Stimulated activated CD4-positive, alpha-beta T cell treated with anti-CD3 and anti-CD28 coated beads, TNF-alpha, amount 100 ng/mL, for 24 hours (primary cell): ENCODE results near the gene ATG2B.
A peak's percentile ranks its signal among the peaks of the same experiment; 100 is the strongest.

Source experiments
- DNase-seq, 3 experiments: peaks; one replicate each; pipeline ENCODE4 v3.0.0-alpha.2; 2020; ENCODE audit warnings: low read depth in 3 of 3

ATG2B gene, protein sequence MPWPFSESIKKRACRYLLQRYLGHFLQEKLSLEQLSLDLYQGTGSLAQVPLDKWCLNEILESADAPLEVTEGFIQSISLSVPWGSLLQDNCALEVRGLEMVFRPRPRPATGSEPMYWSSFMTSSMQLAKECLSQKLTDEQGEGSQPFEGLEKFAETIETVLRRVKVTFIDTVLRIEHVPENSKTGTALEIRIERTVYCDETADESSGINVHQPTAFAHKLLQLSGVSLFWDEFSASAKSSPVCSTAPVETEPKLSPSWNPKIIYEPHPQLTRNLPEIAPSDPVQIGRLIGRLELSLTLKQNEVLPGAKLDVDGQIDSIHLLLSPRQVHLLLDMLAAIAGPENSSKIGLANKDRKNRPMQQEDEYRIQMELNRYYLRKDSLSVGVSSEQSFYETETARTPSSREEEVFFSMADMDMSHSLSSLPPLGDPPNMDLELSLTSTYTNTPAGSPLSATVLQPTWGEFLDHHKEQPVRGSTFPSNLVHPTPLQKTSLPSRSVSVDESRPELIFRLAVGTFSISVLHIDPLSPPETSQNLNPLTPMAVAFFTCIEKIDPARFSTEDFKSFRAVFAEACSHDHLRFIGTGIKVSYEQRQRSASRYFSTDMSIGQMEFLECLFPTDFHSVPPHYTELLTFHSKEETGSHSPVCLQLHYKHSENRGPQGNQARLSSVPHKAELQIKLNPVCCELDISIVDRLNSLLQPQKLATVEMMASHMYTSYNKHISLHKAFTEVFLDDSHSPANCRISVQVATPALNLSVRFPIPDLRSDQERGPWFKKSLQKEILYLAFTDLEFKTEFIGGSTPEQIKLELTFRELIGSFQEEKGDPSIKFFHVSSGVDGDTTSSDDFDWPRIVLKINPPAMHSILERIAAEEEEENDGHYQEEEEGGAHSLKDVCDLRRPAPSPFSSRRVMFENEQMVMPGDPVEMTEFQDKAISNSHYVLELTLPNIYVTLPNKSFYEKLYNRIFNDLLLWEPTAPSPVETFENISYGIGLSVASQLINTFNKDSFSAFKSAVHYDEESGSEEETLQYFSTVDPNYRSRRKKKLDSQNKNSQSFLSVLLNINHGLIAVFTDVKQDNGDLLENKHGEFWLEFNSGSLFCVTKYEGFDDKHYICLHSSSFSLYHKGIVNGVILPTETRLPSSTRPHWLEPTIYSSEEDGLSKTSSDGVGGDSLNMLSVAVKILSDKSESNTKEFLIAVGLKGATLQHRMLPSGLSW (N-terminal part only)

DNA sequence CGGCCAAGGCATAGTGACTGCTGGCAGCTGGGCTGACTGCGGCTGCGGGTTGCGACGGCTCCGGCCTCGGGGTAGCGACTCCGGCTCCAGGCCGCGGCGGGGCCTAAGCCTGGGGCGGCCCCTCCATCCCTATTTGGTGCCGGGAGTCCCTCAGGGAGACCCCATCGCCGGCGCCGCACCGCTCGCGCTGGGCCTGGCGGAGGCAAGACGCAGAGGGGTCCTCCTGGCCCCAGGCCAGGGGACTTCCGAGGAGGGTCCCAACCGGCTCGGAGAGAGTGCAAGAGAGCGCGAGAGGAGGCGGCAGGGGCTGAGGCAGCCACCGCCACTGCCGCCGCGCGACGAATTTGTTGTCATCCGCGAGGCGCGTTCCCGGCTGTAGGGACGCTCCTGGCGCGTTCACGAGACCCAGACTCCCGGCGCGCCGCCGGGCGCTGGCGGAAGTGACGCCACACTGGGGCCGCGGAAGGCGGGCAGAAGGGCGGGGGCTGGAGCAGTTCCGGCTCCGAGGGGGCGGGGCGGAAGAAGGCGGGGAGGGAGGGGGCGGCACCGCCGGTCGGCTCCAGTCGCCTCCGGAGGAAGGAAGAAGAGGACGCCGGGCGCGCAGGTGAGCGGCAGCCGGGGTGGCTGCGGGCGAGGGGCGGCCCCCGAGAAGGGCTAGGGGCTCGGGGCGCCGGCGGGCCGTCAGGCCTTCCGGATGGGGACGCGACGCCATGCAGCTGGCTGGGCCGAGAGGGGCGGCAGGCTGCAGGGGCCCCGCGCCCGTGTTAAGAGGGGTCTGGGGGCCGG lies at the start of gene ATG2B, which contains the start of gene GSKIP:
Gene ATG2B (minus strand): TSS at position 377 of the 786 bp plus-strand sequence. CDS start 365 bp downstream, at position 12.
Gene GSKIP (plus strand): TSS at position 562 of the 786 bp plus-strand sequence. CDS start 18,722 bp downstream, outside the sequence.
- DNase-seq = peak; percentile 95 to 96 (median 95)

DNA sequence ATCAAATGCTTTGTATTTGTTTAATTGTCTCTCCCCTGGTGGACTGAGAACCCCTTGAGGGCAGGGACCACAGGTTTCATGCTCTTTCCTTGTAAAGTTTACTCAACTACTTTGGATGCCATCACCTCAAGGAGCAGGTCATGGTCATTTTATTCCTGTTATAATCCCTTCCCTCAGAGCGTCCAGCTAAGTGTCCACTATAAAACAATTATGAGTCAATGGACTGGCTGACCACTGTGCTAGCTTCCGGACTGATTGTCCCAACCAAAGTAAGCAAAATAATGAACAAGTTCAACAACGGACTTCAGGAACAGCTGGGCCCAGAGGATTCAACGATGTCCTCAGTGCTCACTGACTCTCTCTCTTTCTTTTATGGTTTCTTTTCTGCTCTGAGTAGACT lies 47.0 kb upstream of the ATG2B start:
- DNase-seq = no peak

DNA sequence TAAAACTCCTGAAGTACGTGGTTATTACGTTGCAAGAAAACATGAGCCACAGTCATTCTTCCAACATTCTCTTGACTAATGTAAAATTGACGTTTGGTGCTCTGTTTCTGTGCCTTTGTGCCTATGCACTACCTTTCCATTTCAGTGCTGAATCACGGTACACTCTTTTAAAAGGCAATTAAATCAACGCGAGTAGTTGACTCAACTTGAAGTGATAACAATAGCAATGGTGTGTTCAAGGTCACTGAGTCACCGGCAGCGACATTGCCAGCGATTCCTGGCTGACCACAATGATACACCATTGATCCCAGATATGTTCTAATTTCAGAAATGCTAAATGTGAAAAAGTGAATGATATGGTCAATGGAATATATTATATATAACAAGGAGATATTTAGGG lies 46.6 kb upstream of the ATG2B start:
- no peak for DNase-seq

DNA sequence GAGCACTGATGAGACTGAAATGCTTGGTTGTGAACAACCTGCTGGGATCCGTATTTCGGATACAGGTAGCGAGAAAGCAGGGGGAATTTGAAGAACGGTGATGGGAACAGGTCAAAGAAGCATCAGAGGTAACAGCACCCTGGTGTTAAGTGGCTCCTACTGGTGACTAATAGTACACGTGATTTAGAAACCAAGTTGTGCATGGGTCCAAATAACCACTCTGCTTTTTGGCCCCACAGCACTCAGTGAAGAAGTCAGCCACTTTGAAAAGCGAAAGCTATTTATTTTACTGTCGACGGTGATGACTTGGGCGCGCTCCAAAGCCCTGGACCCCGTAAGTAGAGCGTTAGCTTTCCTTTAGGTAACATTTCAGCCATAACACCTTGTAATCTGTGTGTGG lies 45.5 kb upstream of the ATG2B start:
- DNase-seq = no peak

DNA sequence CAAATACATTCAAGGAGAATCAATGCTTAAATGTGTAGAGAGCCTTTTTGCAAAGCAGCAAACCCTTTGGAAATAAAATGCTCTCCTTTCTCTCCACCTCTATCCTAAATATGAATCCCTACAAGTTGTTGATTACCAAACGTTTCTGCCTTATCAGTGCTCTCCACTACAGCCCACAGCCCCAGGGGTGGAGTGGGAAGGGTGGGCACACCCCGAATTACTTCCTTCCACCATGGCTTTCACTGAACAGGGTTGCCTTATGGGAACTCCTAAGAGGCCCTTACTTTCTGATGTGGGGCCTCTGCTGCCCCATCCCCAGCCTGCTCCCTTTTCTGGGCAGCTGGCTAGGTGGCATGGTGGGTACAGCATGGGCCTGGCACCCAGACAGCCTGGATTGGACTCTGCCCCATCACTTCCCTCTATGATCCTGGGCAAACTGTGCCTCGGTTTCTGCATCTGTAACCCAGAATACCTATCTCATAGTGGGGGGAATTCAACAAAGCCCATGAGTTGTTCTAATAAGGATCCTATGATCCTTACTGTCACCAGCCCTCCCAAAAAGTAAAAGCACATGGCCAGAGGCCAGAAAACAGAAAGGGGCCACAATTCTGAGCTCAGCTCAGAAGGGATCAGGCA lies 44.9 kb upstream of the ATG2B start:
- DNase-seq = no peak

DNA sequence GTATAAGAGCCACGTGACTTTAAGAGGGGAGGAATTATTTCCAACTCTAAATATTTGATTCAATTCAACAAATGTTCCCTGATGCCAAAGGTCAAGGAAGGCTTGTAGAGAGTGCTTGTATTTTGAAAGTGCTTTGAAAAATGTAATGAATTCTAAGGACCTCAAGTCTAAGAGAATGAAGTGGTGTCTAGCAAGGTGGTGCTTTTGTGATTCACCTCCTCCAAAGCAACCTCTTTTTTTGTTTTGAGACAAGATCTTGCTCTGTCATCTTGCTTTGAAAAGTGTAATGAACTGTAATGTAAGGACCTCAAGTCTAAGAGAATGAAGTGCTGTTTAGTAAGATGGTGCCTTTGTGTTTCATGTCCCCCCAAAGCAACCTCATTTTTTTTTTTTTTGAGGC lies 42.5 kb upstream of the ATG2B start:
- DNase-seq = no peak

DNA sequence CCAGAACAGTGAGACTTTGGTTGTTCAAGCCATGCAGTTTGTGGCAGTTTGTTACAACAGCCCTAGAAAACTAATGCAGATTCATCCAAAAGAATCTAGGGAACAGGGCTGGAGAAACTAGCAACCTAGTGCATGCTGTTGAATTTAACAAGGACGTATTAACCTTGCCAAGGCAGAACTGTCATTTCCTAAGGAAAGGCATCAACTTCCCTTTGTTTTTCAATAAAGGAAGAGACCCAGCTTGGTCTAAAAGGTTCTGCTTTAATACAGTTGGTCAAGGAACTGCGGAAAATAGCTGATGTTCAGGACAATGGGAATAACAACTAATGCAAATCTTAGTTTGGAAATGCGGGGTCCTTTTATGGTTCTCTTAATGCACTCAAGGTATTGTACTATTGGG lies 40.3 kb upstream of the ATG2B start:
- no peak for DNase-seq

DNA sequence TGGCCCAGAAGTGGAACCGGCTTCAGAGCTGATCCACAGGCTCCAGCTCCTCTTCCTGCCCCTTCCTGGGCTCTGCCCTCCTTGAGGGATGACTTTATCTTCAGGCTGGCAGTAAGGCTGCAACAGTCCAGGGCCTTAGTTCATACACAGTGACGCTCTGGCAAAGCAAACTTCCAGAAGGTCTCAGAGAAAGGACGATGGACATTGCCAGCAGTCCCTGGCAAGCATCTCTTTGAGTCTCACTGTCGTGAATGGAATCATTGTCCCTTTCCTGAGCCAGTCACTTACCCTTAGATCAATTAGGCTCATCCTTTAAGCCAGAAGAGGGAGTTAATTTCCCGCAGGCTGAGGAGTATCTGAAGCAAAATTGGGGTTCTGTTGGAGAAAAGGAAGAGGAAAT lies 37.4 kb upstream of the ATG2B start:
- DNase-seq = no peak

DNA sequence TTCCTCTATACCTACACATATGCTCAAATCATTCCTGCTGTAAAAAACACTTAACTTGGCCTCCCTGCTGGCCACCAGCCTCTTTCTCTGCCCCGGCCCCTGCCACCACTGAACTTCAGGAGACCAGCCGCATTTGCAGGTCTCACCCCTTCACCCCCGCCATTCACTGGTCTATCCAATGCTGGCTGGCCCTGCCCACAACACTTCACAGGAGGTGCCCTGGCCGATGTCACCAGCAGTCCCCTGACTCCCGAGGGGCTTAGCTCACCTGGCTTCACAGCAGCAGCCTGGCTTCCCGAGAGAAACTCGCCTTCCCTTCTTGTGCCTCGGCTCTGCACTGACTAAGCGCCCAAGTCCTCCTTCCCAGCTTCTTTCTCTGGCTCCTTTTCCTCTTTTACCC lies 36.3 kb upstream of the ATG2B start:
- DNase-seq = no peak

DNA sequence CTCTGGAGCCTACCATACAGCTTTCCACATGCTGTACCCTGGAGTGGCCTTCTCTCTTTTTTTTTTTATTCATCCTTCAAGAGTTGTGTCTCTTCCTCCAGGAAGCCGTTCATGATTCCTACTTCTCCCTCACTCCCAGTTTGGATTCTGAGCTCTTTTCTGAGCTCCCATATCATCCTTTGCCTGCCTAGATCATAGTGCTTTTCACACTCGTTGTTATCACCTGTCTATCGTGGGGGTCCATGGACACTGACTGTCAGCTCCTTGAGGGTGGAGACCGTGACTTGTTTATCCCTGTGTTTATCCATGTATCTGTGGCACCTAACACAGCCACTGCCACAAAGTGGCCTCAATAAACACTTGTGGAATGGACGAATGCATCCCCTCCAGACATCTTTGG lies 35.8 kb upstream of the ATG2B start:
- no peak for DNase-seq

DNA sequence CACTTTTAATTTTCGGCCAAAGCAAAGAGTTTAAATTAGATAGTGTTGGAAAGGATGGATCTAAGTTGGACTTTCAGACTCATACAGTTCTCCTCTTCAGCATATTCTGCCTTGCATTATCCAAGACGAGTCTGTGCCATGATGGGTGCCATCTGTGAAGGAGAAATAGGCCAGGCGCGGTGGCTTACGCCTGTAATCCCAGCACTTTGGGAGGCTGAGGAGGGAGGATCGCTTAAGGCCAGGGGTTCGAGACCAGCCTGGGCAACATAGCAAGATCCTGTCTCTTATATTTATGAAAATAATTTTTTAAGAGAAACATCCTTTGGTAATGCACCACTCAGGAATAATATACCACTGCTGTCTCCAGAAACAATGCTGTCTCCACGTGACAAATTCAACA lies 35.3 kb upstream of the ATG2B start:
- DNase-seq = no peak

DNA sequence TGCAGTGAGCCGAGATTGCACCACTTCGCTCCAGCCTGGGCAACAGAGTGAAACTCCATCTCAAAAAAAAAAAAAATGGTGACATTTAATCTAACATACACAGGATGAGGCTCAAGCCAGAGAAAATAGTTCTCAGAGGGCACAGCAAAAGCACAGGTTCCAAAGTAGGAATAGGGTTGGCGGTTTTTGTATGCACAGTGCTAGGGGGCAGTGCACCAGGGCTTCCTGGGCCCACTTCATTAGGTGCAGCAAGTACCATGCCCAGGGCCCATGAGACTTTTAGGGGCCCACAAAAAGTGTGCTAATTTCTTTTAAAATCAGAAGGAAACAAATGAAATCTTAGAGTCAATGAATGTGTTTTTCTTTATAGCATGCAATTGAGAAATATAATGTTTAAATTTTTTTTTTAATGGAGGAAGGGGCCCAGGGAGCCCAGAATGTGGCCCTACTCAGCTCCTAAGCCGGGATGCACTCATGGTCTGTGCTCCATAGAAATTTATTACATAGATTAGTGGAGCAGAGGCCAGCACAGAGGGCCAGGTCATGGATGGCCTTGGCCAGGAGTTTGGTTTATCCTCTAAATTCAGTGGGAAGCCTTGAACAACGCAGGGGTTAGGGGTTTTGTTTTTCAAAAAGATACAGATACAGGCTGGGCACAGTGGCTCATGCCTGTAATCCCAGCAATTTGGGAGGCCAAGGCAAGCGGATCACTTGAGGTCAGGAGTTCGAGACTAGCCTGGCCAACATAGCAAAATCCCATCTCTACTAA lies 31.1 kb upstream of the ATG2B start:
- no peak for DNase-seq

DNA sequence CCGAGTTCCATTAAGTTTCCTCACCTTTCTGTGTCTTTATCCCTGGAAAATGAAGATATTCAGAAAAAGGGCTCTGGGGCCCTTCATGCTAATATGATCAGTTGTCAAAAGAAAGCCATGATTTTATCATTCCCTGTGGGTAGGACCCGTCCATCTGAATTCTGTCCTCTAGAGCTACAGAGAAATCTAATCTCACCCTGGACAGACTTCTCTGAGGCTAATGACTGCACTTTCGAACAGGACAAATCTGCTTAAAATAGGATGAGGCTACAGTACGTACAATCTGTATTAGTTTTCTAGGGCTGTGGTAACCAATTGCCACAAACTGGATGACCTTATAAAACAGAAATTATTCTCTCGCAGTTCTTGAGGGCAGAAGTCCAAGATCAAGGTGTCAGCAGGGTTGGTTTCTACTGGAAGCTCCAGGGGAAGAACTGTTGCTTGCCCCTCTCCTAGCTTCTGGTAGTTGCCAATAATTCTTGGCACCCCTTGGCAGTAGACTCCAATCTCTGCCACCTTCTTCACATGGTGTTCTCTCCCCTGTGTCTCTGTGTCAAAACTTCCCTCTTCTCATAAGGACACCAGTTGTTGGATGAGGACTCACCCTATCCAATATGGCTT lies 30.0 kb upstream of the ATG2B start:
- DNase-seq = no peak

DNA sequence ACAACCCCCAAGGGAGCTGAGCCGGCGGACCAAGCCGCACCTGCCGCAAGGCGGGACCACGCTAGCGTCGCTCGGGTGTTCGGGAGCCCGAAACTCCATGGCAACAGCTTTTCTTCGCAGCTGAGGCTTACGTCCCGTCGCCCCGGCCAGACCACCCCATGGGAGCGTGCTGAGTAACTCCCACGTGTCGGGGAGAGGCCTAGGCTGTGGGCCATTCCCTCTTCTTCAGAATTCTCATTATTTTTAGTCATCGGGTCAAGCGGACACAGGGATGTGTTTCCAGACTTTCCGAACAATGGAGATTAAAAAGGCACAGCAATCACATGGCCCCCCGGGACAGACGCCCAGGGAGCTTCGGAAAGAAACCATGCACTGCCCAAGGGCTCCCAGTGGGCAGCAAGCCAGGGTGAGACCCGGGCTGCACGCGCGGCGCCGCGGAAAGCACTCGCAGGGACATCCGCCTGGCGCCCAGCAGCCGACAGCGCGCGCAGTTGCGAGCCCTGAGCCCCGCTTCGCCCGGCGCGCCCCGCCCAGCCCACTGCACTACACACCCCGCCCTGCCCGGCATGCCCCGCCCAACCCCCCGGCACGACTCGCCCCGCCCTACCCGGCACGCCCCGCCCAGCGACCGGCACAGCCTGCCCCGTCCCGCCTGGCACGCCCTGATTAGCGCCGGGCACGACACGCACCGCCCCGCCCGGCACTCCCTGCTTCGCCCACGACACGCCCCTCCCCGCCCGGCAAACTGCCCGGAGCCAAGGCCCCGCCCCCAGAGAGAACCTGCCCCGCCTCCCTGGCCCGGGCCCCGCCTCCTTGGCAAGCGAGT lies 28.4 kb upstream of the ATG2B start:
- peak; percentile 98 to 100 (median 99) for DNase-seq

DNA sequence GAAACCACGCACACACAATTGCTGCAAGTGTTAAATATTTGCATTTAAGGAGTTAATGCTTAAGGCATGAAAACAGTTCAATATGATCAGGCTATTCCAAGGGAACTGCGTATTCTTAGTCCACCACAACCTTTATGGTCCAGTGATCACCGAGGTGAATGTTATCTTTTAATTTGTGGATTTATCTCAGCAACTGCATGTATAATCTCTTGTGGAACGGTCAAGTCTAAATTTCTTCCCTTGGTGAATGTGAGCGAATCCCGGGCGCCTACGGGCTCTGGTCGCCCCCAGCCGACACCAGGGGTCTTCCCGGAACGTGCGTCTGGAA lies 27.8 kb upstream of the ATG2B start:
- no peak for DNase-seq

DNA sequence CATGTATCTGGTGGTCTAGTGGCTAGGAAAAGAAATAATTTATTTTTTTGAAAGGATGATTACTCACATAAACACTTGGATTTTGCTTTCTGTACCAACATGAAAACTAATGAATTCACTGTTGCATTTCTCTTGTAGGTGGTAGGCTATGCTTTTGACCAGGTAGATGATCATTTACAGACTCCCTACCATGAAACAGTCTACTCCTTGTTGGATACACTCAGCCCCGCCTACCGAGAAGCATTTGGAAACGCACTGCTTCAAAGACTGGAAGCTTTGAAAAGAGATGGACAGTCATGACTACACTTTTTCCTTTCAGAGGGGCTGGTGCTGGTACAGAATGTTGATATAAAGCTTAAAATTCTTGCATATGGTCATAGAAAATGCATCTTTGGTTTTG lies 22.2 kb upstream of the ATG2B start:
- no peak for DNase-seq

DNA sequence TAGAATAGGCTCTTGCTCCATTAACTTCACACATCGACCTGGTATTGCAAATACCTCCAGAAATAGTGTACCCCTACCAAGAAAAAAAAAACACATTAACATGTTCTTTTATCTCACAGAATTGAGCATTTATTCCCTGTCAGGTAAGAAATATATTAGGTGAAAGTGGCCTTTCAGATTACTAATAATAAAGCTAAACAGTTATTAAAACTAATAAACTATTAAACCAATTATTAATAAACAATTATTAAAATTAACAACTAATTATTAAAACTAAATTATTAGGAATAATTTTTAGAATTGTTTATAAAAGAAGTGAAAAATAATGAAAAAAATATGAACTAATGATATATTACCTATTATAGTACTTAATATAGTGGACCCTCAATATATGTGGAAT lies 21.6 kb upstream of the ATG2B start:
- DNase-seq = no peak

DNA sequence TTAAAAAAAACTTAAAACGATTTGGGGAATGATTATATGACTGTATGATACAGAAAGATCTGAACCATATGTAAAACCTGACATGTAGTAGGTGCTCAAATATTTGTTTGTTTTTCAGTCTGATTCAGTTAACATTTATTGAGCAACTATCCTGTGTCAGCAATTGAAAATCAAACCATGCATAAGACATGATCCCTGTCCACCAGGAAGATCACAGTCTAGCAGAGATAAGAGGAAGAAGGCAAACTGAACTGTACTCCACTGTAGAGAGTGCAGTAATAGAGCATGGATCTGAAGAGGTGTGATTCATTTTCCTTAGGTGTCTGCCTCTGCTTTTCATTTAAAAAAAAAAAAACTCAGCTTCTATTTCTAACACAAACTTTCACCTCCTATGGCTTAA lies 20.9 kb upstream of the ATG2B start:
- no peak for DNase-seq

DNA sequence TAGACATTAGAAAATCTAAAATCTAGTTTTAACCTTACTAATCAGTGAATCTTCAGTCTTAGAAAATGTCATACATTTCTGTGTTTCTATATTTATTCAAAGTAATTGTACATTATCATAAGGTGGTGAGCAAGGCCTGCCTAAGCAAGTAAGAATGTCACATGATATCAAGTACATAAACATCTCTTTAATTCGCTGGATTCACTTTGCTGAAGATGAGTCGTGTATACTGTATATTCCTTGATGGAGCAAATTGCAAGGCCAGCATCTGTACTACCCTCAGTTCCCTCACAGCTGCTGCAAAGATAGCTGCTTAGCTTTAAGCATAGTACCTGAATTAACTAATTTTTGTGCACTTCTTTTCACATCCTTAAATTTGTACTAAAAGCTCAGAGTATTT lies 20.3 kb upstream of the ATG2B start:
- DNase-seq = no peak
